IPS-18c (cell line): ENCODE measurements around the gene RAP1GAP2.

ENCODE experiments used
- H3K4me3 ChIP-seq: 2 replicates; pipeline ENCODE4 v1.7.0; 2013; ENCODE audit warnings: low read depth, mild to moderate bottlenecking, low read length, moderate library complexity; ENCODE audit not compliant: insufficient read depth
- H3K9me3 ChIP-seq: one replicate; pipeline ENCODE4 v1.6.1; 2013; ENCODE audit warnings: mild to moderate bottlenecking, low read length, moderate library complexity; ENCODE audit not compliant: control insufficient read depth, insufficient read depth

RAP1GAP2 gene

GRCh38 chr17:2830678-2831077 is 34.4 kb downstream of the RAP1GAP2 start:
- no peaks in the 10 kb centered on the region for H3K9me3 ChIP-seq
- H3K4me3 ChIP-seq = no peak overlapping the region

DNA sequence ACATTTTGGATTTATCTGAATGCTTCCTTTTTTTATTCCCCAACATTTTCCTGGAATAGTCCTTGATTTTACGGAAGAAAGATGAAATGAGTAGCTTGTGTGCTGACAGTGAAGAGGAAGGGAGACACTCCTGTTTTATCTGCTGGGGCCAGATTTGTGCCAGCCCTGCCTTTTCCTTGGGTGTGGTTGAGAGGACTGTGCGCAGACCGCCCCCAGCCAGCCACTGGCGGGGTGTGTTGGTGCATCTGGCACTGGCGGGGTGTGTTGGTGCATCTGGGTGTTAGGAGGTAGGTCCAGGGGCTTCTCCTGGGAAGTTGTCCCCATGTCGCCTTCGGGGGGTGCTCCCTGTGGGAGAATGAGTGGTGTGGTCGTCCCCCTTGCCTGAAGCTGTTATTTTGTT is 39.5 kb downstream of the RAP1GAP2 start:
- H3K4me3 ChIP-seq = no peak overlapping the region
- peaks cover 5% of the 10 kb centered on the region for H3K9me3 ChIP-seq

- no peak overlapping the region for H3K4me3 ChIP-seq
- peaks cover 5% of the 10 kb centered on the region for H3K9me3 ChIP-seq
These were observed 40.9 kb downstream of the RAP1GAP2 start for GRCh38 chr17:2837147-2837561.

DNA sequence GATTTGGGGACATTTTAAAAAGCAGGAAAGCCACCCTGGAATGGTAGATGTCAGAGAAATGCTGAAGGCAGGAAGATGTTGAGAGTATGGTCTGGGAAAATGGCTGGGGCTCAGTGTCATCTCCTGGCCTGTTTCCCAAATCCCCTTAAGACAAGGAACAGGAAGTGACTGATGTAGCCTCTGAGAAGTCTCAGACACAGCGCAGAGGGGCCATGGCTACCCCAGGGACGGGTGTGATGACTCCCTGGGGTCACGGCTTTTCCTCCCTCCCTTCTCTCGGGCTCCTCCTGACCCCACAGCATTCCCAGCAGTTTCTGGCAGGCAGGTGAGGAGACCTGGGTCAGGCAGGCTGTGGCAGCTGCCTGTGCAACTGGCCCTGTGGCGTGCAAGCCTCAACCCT is 45.4 kb downstream of the RAP1GAP2 start:
- Histone ChIP-seq H3K9me3 (peaks cover 5% of the 10 kb centered on the region), H3K4me3 (no peak overlapping the region)

DNA sequence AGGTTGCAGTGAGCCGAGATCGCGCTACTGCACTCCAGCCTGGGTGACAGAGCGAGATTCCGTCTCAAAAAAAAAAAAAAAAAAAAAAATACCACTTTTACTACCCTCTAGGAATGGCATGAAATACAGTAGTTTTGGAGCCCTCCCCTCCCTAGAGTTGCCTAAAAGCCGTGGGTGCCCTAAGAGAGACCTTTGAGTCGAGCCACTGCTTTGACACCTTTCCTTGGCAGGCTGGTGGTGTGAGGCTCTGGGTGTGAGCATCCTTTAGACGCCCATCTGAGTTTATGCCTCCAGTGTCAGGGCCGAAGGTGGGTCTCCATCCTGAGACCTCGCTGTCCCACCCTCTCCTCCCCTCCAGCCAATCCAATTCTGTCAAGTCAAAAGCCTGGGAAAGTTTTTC is 46.2 kb downstream of the RAP1GAP2 start:
- Histone ChIP-seq H3K4me3 (no peak overlapping the region), H3K9me3 (peaks cover 2% of the 10 kb centered on the region)

DNA sequence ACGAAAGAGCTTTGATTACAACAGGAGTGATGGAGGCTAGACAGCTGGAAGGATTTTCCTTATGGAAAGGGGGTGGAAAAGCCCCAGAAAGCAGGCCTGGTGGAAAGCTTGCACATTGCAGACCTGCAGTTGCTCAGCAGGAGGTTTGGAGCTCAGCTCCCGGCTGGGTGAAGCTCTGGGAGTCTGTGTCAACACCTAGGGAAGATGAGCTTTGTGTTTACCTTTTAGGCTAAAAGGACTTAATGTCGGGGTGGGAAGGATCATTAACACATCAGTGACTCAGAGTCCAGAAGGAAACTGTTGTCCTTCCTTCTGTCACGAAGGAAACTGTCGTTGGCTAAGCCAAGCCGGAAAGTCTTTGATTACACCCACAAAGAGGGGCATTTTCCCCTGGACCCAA is 48.2 kb downstream of the RAP1GAP2 start:
- no peaks in the 10 kb centered on the region for H3K9me3 ChIP-seq

GRCh38 chr17:2847381-2848333 is 51.4 kb downstream of the RAP1GAP2 start:
- Histone ChIP-seq H3K9me3 (no peaks in the 10 kb centered on the region), H3K4me3 (no peak overlapping the region)

More for the DNA sequence above, 48.2 kb downstream of the RAP1GAP2 start:
- H3K4me3 ChIP-seq = no peak overlapping the region; the same call in 1 of the 2 replicates

DNA sequence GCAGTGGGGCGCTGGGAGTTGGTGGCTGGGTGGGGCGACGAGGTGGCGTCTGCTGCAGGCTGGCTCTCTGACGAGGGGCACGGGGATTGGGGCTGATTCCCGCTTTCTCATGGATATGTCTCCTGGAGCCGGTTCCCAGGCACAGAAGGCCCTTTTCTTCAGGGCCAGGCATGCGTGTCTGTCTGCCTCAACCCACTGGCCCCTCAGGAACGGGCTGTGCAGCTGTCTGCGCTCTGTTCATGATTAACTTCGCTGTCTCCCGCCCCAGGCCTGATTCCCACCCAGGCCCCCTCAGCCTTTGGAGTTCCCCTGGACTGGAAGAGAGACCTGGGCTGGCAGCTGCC is 53.1 kb downstream of the RAP1GAP2 start:
- Histone ChIP-seq H3K9me3 (no peaks in the 10 kb centered on the region), H3K4me3 (no peak overlapping the region)

DNA sequence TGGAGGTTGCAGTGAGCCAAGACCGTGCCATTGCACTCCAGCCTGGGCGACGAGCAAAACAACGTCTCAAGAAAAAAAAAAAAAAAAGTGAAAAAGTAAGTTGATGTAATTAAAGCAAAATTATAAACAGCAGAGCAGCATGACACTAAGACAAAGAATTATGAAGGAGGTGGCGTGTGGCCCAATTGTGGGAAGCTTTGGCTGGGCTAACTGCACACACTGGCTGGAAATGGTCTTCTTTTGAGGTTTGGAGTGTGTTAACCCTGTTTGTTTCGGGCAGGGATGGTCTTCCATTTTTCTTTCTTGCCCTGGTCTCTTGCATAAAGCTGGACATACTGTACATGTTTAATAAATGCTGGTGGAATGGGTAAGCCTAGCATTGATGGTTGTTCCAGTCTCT is 54.8 kb downstream of the RAP1GAP2 start:
- no peaks in the 10 kb centered on the region for H3K9me3 ChIP-seq

DNA sequence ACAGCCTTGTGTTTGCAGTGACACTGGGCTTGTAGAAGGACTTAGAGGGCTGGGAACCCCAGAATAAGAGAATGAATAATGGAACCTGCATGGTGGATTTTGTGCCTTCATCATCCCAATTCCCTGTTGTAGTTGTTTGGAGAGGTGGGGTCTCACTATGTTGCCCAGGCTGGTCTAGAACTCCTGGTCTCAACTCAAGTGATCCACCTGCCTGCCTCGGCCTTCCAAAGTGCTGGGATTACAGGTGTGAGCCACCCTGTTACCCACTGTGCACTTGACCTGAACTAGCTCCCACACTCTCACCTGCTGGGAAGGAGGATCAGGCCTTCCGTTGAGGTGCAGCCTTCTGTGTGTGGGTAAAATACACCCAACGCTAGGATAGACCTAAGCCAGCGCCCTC is 55.4 kb downstream of the RAP1GAP2 start:
- H3K9me3 ChIP-seq = no peaks in the 10 kb centered on the region
- H3K4me3 ChIP-seq = no peak overlapping the region

More for the DNA sequence above, 54.8 kb downstream of the RAP1GAP2 start:
- H3K4me3 ChIP-seq = no peak overlapping the region

- Histone ChIP-seq H3K9me3 (no peaks in the 10 kb centered on the region), H3K4me3 (peak overlapping the region; percentile 61)
These were observed 56.0 kb downstream of the RAP1GAP2 start for GRCh38 chr17:2852221-2852620.

- Histone ChIP-seq H3K4me3 (peak overlapping the region; percentile 61), H3K9me3 (no peaks in the 10 kb centered on the region)
These were observed 56.6 kb downstream of the RAP1GAP2 start for GRCh38 chr17:2852729-2853282.

- Histone ChIP-seq H3K9me3 (no peaks in the 10 kb centered on the region), H3K4me3 (peak overlapping the region; percentile 85)
These were observed 57.3 kb downstream of the RAP1GAP2 start for GRCh38 chr17:2853283-2854142.

GRCh38 chr17:2854143-2855055 is 58.2 kb downstream of the RAP1GAP2 start:
- H3K4me3 ChIP-seq = peak overlapping the region; percentile 85
- no peaks in the 10 kb centered on the region for H3K9me3 ChIP-seq

DNA sequence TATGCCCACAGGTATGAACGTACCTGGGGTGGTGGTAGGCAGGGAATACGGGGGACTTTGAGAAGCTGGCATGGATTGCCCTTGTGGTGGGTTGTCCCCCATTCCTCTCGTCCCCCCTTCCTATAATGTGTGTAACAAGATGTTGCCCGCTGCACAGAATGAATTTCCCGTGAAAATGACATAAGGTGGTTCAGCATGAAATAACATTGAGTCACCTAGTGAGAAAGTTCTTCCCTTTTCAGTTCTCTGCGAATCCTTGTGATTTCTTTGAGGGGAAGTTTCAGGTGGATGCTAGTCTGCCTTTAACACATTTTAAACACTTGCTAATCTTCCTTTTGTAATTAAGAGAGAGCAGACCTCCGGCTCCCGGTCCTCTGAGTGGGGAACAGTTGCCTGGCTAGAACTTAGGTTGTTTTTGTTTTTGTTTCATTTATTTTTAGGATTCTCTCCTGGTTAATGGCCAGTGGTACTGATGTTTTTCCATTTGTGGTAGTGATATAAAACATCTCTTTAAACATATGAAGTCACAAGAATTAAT is 58.9 kb downstream of the RAP1GAP2 start:
- Histone ChIP-seq H3K9me3 (no peaks in the 10 kb centered on the region), H3K4me3 (peak overlapping the region; percentile 85)

DNA sequence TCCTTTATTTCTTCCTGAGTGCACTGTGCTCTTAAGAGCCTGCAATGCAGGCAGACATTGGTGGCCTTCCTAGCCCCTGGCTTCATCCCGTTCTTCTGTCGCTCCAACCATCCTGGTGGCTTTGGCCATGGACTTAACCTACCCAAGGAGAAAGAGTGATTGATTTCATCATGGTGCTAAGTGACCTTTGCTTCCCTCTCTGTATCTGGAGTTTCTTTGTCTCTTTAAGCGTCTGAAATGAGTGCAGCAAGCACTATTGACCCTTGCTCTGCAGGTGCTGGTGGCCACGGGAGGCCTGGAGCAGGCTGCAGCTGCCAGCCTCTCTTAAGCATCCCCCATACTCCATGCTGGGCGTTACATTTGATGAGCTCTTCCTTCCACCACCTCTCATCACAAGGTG is 60.5 kb downstream of the RAP1GAP2 start:
- Histone ChIP-seq H3K4me3 (no peak overlapping the region), H3K9me3 (no peaks in the 10 kb centered on the region)
